HEK293 (cell line): Measurements from ENCODE around the gene CAMK1.

ENCODE experiments used
- CTCF ChIA-PET: fragments of 350-600 bp; formaldehyde crosslinking; extraction: SDS; loops from one replicate; lab custom pipeline; 2021; ENCODE audit warnings: antibody characterized with exemption; lab: Yijun Ruan, JAX
- POLR2A ChIA-PET: fragments of 300-600 bp; formaldehyde crosslinking; extraction: SDS; loops from one replicate; lab custom pipeline; 2020; ENCODE audit warnings: antibody characterized with exemption, inconsistent platforms; lab: Yijun Ruan, JAX
- H3K27ac ChIP-seq: fragments of 200-500 bp; sonication (Bioruptor generic); 2 replicates; pipeline ENCODE4 v1.5.1; 2014; ENCODE audit warnings: low read depth, low read length, control low read depth, inconsistent platforms; ENCODE audit errors: extremely low read depth
- H3K36me3 ChIP-seq, 2 experiments: fragments of 200-500 bp in 1 of 2; sonication (Bioruptor generic) in 1 of 2; 1 replicate in 1 of 2; 2 replicates in 1 of 2; pipeline ENCODE4 v1.5.1; 2014 to 2017; ENCODE audit warnings: inconsistent platforms in 2 of 2, low read length in 2 of 2; ENCODE audit not compliant: control insufficient read depth in 2 of 2, insufficient read depth in 1 of 2
- H3K4me1 ChIP-seq: fragments of 200-500 bp; sonication (Bioruptor generic); 2 replicates; pipeline ENCODE4 v1.5.1; 2014; ENCODE audit warnings: mild to moderate bottlenecking, low read length, inconsistent platforms; ENCODE audit not compliant: control insufficient read depth, insufficient read depth
- H3K4me3 ChIP-seq: 2 replicates; pipeline ENCODE4 v1.5.1; 2011; ENCODE audit warnings: low read depth, mild to moderate bottlenecking, control low read depth, low read length, moderate library complexity
- H3K9me3 ChIP-seq: fragments of 200-500 bp; sonication (Bioruptor generic); 2 replicates; pipeline ENCODE4 v1.5.1; 2014; ENCODE audit warnings: low read depth, low read length, inconsistent platforms; ENCODE audit not compliant: control insufficient read depth, insufficient read depth
- BCL11A ChIP-seq: fragments of 450-650 bp; formaldehyde crosslinking; IDR thresholded peaks from 2 replicates; pipeline ENCODE4 v1.5.1; 2016; ENCODE audit warnings: low read depth, missing biosample characterization, missing genetic modification characterization
- GLIS1 ChIP-seq: fragments of 450-650 bp; formaldehyde crosslinking; IDR thresholded peaks from 2 replicates; pipeline ENCODE4 v1.5.1; 2016; ENCODE audit warnings: missing biosample characterization, missing genetic modification characterization
- OSR2 ChIP-seq: fragments of 450-650 bp; formaldehyde crosslinking; IDR thresholded peaks from 2 replicates; pipeline ENCODE4 v1.5.1; 2016; ENCODE audit warnings: missing biosample characterization, missing genetic modification characterization
- REPIN1 ChIP-seq: fragments of 450-650 bp; formaldehyde crosslinking; IDR thresholded peaks from 2 replicates; pipeline ENCODE4 v1.5.1; 2017; ENCODE audit warnings: missing biosample characterization, missing genetic modification characterization, low read depth
- SCRT2 ChIP-seq: fragments of 450-650 bp; formaldehyde crosslinking; IDR thresholded peaks from 2 replicates; pipeline ENCODE4 v1.5.1; 2016; ENCODE audit warnings: missing biosample characterization, missing genetic modification characterization
- SP7 ChIP-seq: fragments of 450-650 bp; formaldehyde crosslinking; IDR thresholded peaks from 2 replicates; pipeline ENCODE4 v1.5.1; 2016; ENCODE audit warnings: missing biosample characterization, missing genetic modification characterization
- TRIM28 ChIP-seq: IDR thresholded peaks from 2 replicates; pipeline ENCODE4 v1.6.1; 2011; ENCODE audit warnings: low read length, control low read depth, borderline replicate concordance
- ZBTB48 ChIP-seq: fragments of 450-650 bp; formaldehyde crosslinking; IDR thresholded peaks from 2 replicates; pipeline ENCODE4 v1.5.1; 2016; ENCODE audit warnings: missing biosample characterization, missing genetic modification characterization
- ZBTB8A ChIP-seq: fragments of 450-650 bp; formaldehyde crosslinking; IDR thresholded peaks from 2 replicates; pipeline ENCODE4 v1.5.1; 2016; ENCODE audit warnings: missing biosample characterization, missing genetic modification characterization
- ZFHX2 ChIP-seq: fragments of 450-650 bp; formaldehyde crosslinking; conservative IDR thresholded peaks from 2 replicates; pipeline ENCODE4 v1.5.1; 2016; ENCODE audit warnings: missing biosample characterization, missing genetic modification characterization
- ZFP69B ChIP-seq: fragments of 450-650 bp; formaldehyde crosslinking; IDR thresholded peaks from 2 replicates; pipeline ENCODE4 v1.5.1; 2016; ENCODE audit warnings: missing biosample characterization, missing genetic modification characterization
- ZNF140 ChIP-seq: fragments of 450-650 bp; formaldehyde crosslinking; IDR thresholded peaks from 2 replicates; pipeline ENCODE4 v1.5.1; 2016; ENCODE audit warnings: missing biosample characterization, missing genetic modification characterization
- ZNF174 ChIP-seq: fragments of 450-650 bp; formaldehyde crosslinking; IDR thresholded peaks from 2 replicates; pipeline ENCODE4 v1.5.0; 2017; ENCODE audit warnings: missing biosample characterization, mild to moderate bottlenecking, missing genetic modification characterization
- ZNF184 ChIP-seq: fragments of 450-650 bp; IDR thresholded peaks from 2 replicates; pipeline ENCODE4 v1.5.1; 2018; ENCODE audit warnings: missing biosample characterization, mild to moderate bottlenecking, missing genetic modification characterization
- ZNF280C ChIP-seq: fragments of 450-650 bp; formaldehyde crosslinking; IDR thresholded peaks from 2 replicates; pipeline ENCODE4 v1.5.1; 2016; ENCODE audit warnings: missing biosample characterization, missing genetic modification characterization
- ZNF335 ChIP-seq: fragments of 450-650 bp; formaldehyde crosslinking; conservative IDR thresholded peaks from 2 replicates; pipeline ENCODE4 v1.5.1; 2016; ENCODE audit warnings: missing biosample characterization, missing genetic modification characterization
- ZNF341 ChIP-seq: fragments of 450-650 bp; formaldehyde crosslinking; IDR thresholded peaks from 2 replicates; pipeline ENCODE4; 2016; ENCODE audit warnings: low read depth, missing biosample characterization, missing genetic modification characterization
- ZNF350 ChIP-seq: fragments of 450-650 bp; formaldehyde crosslinking; IDR thresholded peaks from 2 replicates; pipeline ENCODE4 v1.5.0; 2017; ENCODE audit warnings: missing biosample characterization, mild to moderate bottlenecking, missing genetic modification characterization
- ZNF394 ChIP-seq: fragments of 450-650 bp; formaldehyde crosslinking; IDR thresholded peaks from 2 replicates; pipeline ENCODE4 v1.5.1; 2016; ENCODE audit warnings: missing biosample characterization, missing genetic modification characterization, mild to moderate bottlenecking, moderate library complexity, borderline replicate concordance
- ZNF510 ChIP-seq: fragments of 450-650 bp; formaldehyde crosslinking; IDR thresholded peaks from 2 replicates; pipeline ENCODE4 v1.5.1; 2018; ENCODE audit warnings: mild to moderate bottlenecking, missing genetic modification characterization, missing biosample characterization; ENCODE audit not compliant: insufficient replicate concordance
- ZNF549 ChIP-seq: fragments of 450-650 bp; IDR thresholded peaks from 2 replicates; pipeline ENCODE4 v1.5.1; 2018; ENCODE audit warnings: missing biosample characterization, missing genetic modification characterization, mild to moderate bottlenecking, inconsistent platforms, moderate library complexity
- ZNF623 ChIP-seq: fragments of 450-650 bp; formaldehyde crosslinking; IDR thresholded peaks from 2 replicates; pipeline ENCODE4 v1.5.1; 2016; ENCODE audit warnings: missing biosample characterization, missing genetic modification characterization
- ZNF707 ChIP-seq: fragments of 450-650 bp; formaldehyde crosslinking; IDR thresholded peaks from 2 replicates; pipeline ENCODE4 v1.5.1; 2016; ENCODE audit warnings: missing biosample characterization, missing genetic modification characterization
- ZNF777 ChIP-seq: fragments of 450-650 bp; formaldehyde crosslinking; IDR thresholded peaks from 2 replicates; pipeline ENCODE4 v1.5.1; 2017; ENCODE audit warnings: missing biosample characterization, missing genetic modification characterization, borderline replicate concordance
- ZNF843 ChIP-seq: fragments of 450-650 bp; formaldehyde crosslinking; IDR thresholded peaks from 2 replicates; pipeline ENCODE4 v1.5.1; 2016; ENCODE audit warnings: missing biosample characterization, missing genetic modification characterization
- TF ChIP-seq, protein P1 (sequence below): fragments of 450-650 bp; formaldehyde crosslinking; conservative IDR thresholded peaks from 2 replicates; pipeline ENCODE4 v1.5.1; 2016; ENCODE audit warnings: low read depth, missing biosample characterization, missing genetic modification characterization

CAMK1 gene

DNA sequence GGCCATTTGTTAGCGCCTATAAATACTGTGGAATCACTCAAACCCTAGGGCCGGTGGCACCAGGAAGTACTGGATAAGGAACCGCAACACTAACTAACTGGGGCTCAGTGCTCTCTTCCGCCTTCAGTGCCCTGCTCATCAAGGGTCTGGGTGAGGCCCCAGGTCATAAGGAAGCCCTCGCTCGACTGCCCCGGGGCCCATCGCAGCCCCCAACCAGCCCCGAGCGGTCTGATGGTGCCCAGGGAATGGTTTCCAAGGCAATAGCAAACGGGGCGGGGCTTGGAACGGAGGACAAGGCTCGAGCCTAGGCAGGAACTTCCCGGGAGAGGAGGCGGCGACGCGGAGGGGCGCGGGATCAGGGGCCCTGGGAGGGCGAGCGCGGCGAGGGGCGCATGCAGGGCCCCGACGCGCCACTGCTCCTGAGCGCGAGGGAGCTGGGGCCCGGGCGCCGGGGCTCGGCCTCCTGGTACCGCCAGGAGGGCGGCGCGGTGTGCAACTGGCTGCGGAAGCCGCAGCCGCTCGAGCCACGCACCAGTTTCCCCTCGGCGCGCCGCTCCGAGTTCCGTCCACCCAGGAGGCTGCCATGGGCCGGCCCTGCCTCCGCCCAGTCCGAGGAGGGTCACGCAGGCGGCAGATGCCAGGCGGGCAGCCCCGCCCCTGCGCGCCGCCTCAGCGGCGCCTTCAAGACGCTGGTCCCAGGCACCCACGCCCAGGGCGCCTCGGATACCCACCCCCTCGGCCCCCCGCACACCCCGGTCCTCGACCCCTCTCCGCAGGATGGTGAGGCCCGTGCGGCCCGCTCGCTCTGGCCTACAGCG, 40.1 kb upstream of the CAMK1 start, which contains the start of gene TTLL3 (continued):
- TF ChIP-seq ZBTB8A (tag by site-specific recombination) = 0 out of 2 replicates have a peak, but pooled peaks have one; percentile 17
- no peak for TF ChIP-seq REPIN1 (tag by site-specific recombination)

DNA sequence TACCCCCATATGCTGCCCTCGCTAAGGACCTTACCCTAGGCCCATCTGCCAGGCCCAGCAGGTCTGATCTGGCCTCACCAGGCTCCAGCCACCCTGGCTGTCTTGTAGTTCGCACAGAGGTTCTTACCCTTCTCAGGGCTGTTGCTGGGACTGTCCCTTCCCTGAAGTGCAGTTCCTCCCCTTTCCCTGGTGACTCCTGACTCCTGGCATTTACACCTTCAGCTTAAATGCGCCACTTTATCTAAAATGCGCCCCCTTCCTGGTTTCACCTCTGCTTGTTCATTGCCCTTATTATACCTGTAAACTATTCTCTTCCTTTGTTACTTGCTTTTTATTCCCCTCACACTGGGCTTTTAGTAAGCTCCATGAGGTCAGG, 39.5 kb upstream of the CAMK1 start:
- POLR2A ChIA-PET = interaction anchor here (0.6 to 3.6 kb wide), 3 partner anchors 12 to 78 kb away, joined by 3 to 18 read pairs (median 4); partner anchors contain the start of genes ARPC4, BRPF1 and TADA3
- H3K4me1 ChIP-seq = peaks cover 6% of the 10 kb centered on the region; the same call in 1 of the 2 replicates
- TF ChIP-seq ZNF335 (tag by site-specific recombination) (peak; percentile 67), ZNF341 (tag by site-specific recombination) (peak; percentile 59), ZBTB48 (tag by site-specific recombination) (0 out of 2 replicates have a peak, but pooled peaks have one; percentile 44), TRIM28 (no peak), SP7 (tag by site-specific recombination) (peak; percentile 29; the same call in 1 of the 2 replicates)
- TF ChIP-seq, all 188 proteins: peak for 4
- Histone ChIP-seq H3K27ac (peak overlapping the region; percentile 76), H3K9me3 (no peaks in the 10 kb centered on the region), H3K4me3 (no peak overlapping the region), H3K36me3 (peaks cover 8 to 77% of the 10 kb centered on the region in 2 experiments)
- CTCF ChIA-PET = interaction anchor here (0.6 to 1.1 kb wide), 3 partner anchors 13 to 306 kb away, joined by 4 to 7 read pairs (median 4); no protein-coding TSS in a partner anchor

GRCh38 chr3:9808345-9809037, 38.7 kb upstream of the CAMK1 start:
- ChIA-PET CTCF (interaction anchor here (0.7 to 1.1 kb wide), 4 partner anchors 12 to 931 kb away, joined by 3 to 7 read pairs (median 4); no protein-coding TSS in a partner anchor), POLR2A (interaction anchor here (0.8 to 3.6 kb wide), 4 partner anchors 12 to 124 kb away, joined by 4 to 18 read pairs (median 4); partner anchors contain the start of genes ARPC4 and TADA3)
- H3K4me3 ChIP-seq = no peak overlapping the region
- H3K36me3 ChIP-seq = peaks cover 13 to 80% of the 10 kb centered on the region in 2 experiments
- peak overlapping the region; percentile 34; the same call in 1 of the 2 replicates for H3K27ac ChIP-seq
- peaks cover 6% of the 10 kb centered on the region; the same call in 1 of the 2 replicates for H3K4me1 ChIP-seq
- H3K9me3 ChIP-seq = no peaks in the 10 kb centered on the region
- no peak for TF ChIP-seq ZNF623 (tag by site-specific recombination)
- peak; percentile 89 for TF ChIP-seq GLIS1 (tag by site-specific recombination)
- TF ChIP-seq SCRT2 (tag by site-specific recombination) = peak; percentile 91
- TF ChIP-seq ZNF350 (tag by site-specific recombination) = no peak
- TF ChIP-seq ZBTB48 (tag by site-specific recombination) = no peak
- TF ChIP-seq ZNF549 (tag by site-specific recombination) = no peak
- TF ChIP-seq, protein P1, sequence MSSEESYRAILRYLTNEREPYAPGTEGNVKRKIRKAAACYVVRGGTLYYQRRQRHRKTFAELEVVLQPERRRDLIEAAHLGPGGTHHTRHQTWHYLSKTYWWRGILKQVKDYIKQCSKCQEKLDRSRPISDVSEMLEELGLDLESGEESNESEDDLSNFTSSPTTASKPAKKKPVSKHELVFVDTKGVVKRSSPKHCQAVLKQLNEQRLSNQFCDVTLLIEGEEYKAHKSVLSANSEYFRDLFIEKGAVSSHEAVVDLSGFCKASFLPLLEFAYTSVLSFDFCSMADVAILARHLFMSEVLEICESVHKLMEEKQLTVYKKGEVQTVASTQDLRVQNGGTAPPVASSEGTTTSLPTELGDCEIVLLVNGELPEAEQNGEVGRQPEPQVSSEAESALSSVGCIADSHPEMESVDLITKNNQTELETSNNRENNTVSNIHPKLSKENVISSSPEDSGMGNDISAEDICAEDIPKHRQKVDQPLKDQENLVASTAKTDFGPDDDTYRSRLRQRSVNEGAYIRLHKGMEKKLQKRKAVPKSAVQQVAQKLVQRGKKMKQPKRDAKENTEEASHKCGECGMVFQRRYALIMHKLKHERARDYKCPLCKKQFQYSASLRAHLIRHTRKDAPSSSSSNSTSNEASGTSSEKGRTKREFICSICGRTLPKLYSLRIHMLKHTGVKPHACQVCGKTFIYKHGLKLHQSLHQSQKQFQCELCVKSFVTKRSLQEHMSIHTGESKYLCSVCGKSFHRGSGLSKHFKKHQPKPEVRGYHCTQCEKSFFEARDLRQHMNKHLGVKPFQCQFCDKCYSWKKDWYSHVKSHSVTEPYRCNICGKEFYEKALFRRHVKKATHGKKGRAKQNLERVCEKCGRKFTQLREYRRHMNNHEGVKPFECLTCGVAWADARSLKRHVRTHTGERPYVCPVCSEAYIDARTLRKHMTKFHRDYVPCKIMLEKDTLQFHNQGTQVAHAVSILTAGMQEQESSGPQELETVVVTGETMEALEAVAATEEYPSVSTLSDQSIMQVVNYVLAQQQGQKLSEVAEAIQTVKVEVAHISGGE (tag by site-specific recombination) = no peak
- TF ChIP-seq ZFHX2 = no peak
- TF ChIP-seq ZNF174 (tag by site-specific recombination) = no peak
- no peak for TF ChIP-seq ZNF184 (tag by site-specific recombination)
- no peak for TF ChIP-seq ZNF707
- TF ChIP-seq ZNF510 (tag by site-specific recombination) = no peak
- peak; percentile 81; the same call in 1 of the 2 replicates for TF ChIP-seq ZNF394 (tag by site-specific recombination)
- TF ChIP-seq BCL11A (tag by site-specific recombination) = no peak
- TF ChIP-seq ZNF843 (tag by site-specific recombination) = no peak
- 0 out of 2 replicates have a peak, but pooled peaks have one; percentile 7 for TF ChIP-seq OSR2 (tag by site-specific recombination)
- TF ChIP-seq ZNF777 (tag by site-specific recombination) = no peak
- no peak for TF ChIP-seq ZFP69B (tag by site-specific recombination)
- TF ChIP-seq ZNF280C (tag by site-specific recombination) = no peak
- TF ChIP-seq ZNF140 = no peak
